ENCODE measurements around the gene LIF. TPM values are rescaled to one million over a fixed set of nuclear protein-coding genes. Genes with fewer than 3 reads are reported as not detected.

LIF gene
- total RNA-seq, 1 donor from 2014 or later: 3.8 TPM

DNA sequence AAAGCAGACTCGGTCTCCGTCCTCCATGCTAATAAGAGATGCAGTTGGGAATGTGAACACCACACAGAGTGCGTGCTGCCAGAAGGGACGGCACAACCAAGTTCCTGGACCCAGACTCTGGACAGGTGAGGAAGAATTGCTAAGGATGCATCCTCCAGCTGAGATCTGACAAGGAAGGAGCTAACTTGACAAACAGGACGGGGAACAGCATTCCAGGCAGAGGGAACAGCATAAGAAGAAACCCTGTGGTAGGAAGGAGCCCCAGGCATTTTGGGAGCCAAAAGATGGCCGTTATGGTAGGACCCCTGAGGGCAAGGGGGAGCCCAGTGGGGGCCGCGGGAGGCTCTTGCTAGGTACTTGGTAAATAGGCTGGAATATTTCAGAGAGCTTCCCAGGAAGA lies 14.1 kb upstream of the LIF start:
- Mint-ChIP-seq H3K4me3 (no peak overlapping the region), H3K9me3 (no peaks in the 10 kb centered on the region), H3K4me1 (ENCODE audit: unreplicated experiment) (peaks cover 11% of the 10 kb centered on the region), H3K27ac (no peak overlapping the region), H3K27me3 (peaks cover 7% of the 10 kb centered on the region), H3K36me3 (no peaks in the 10 kb centered on the region)
- no peak for TF ChIP-seq CTCF (conservative IDR thresholded peaks at IDR 0.05)
- no peak for DNase-seq (ENCODE audit: extremely low spot score, unreplicated experiment)

DNA sequence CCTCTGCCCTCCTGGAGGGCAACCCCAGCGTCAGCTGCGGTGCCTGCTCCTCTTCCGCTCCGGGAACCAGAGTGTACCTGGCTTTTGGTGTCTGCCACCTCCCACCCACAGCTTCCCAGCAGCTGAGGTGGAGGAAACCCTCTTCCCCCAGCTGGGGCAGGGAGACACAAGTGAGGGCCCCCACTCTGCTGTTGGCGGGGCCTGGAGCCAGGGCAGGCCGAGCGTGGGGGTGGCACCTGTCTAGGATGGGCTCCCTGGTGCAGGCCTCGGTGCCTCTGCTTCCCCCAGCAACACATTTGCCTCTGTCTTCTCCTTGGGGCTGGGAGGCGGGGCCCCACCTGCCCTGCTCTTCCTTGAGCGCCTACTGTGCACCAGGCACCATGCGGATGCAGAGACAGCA lies 13.7 kb upstream of the LIF start:
- H3K4me3 Mint-ChIP-seq: no peak overlapping the region
- no peaks in the 10 kb centered on the region for H3K36me3 Mint-ChIP-seq
- peaks cover 7% of the 10 kb centered on the region for H3K27me3 Mint-ChIP-seq
- peaks cover 11% of the 10 kb centered on the region for H3K4me1 Mint-ChIP-seq (ENCODE audit: unreplicated experiment)
- H3K27ac Mint-ChIP-seq: no peak overlapping the region
- no peak for DNase-seq (ENCODE audit: extremely low spot score, unreplicated experiment)
- TF ChIP-seq CTCF (conservative IDR thresholded peaks at IDR 0.05): no peak
- H3K9me3 Mint-ChIP-seq: no peaks in the 10 kb centered on the region

DNA sequence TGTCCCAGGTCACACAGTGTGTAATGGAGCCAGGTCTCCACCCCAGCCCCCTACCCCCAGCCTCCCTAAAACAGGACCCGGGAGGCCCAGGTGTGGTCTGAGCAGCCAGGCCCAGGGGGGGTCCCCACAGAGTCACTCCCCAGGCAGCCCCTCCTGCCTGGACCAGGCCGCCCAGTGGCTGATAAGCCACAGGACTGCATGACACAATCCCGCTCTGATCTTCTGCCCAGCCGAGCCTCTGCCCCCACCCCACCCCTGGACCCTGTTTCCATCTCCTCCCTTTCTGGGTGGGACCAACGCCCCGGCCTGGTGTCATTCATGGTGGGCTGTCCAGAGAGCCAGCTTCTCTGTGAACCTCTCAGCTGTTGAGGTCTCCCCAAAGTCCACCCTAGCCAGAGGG lies 7.8 kb upstream of the LIF start:
- H3K4me1 Mint-ChIP-seq (ENCODE audit: unreplicated experiment): peaks cover 16% of the 10 kb centered on the region
- no peaks in the 10 kb centered on the region for H3K9me3 Mint-ChIP-seq
- TF ChIP-seq CTCF (conservative IDR thresholded peaks at IDR 0.05): no peak
- H3K36me3 Mint-ChIP-seq: no peaks in the 10 kb centered on the region
- no peaks in the 10 kb centered on the region for H3K27me3 Mint-ChIP-seq
- no peak overlapping the region for H3K4me3 Mint-ChIP-seq
- no peak for DNase-seq (ENCODE audit: extremely low spot score, unreplicated experiment)
- no peak overlapping the region for H3K27ac Mint-ChIP-seq

DNA sequence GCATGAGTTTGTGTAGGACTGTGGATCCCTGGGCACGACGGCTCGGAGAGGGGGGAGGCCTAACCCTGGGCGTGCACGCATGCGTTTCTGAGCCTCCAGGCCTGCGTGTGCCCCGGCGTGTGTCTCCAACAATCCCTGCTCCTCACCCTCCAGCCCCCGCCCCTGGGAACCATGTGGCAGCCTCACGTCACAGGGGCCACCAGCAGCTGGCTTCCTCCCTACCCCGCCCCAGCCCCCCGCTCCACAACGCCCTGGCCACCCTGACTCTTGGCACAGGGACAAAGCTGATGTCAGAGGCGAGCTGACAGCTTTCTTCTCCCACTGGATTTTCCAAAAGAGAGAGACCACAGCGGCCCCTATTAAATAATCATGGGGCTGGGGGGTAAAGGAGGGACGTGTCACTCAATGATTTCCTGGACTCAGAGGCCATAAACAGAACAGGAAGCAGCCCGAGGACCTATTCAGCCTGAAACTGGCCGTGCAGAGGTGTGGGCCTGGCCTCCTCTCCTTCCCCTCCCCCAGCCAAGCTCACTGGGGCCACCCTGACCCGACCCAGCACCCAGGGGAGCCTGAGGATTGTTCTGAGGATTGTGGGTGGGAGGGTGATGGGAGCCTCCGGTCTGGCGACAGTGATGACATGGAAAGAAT lies 6.8 kb upstream of the LIF start:
- H3K4me1 Mint-ChIP-seq (ENCODE audit: unreplicated experiment): peaks cover 20% of the 10 kb centered on the region
- no peak for DNase-seq (ENCODE audit: extremely low spot score, unreplicated experiment)
- peaks cover 3% of the 10 kb centered on the region for H3K27me3 Mint-ChIP-seq
- H3K27ac Mint-ChIP-seq: peak overlapping the region; percentile 35
- H3K9me3 Mint-ChIP-seq: no peaks in the 10 kb centered on the region
- no peaks in the 10 kb centered on the region for H3K36me3 Mint-ChIP-seq
- peak overlapping the region; percentile 49 for H3K4me3 Mint-ChIP-seq
- no peak for TF ChIP-seq CTCF (conservative IDR thresholded peaks at IDR 0.05)

DNA sequence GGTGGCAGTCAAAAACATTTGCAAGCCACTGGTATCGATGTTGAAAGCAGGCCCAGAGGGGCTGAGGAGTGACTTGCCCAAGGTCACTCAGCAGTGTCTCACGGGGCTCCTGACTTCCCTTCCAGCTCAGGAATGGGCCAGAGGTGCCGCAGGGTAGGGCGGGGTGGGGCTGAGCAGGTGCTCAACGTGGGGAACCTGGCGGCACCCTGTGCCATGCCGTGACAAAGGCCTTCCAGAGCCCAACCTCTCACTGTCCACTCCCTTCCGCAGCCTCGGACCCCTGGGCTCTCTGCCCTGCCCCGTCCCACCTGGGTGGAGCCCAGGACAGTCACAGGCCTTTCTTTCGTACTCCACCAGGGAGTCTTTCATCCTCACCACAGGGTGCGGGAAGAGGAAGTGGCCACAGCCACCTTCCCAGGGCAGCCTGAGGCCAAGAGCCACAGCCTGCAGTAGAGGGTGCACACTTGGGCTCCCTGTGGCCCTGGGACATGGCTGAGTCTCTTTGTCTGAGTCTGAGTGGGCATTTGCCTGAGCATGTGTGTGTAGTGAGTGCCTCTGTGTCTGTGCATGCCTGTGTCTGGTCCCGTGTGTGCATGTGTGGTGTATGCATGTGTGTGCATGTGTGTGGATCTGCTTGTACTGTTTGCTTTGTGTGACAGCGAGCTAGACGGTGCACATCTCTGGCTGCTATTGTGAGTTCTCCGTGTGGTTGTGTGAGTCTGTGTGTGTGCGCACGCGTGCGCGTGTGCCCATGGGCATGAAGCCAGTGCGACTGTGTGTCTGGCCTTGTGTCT lies 6.0 kb upstream of the LIF start:
- Mint-ChIP-seq H3K36me3 (no peaks in the 10 kb centered on the region), H3K27ac (peak overlapping the region; percentile 35), H3K27me3 (peaks cover 6% of the 10 kb centered on the region), H3K4me3 (peak overlapping the region; percentile 49), H3K4me1 (ENCODE audit: unreplicated experiment) (peaks cover 25% of the 10 kb centered on the region), H3K9me3 (no peaks in the 10 kb centered on the region)
- no peak for TF ChIP-seq CTCF (conservative IDR thresholded peaks at IDR 0.05)
- DNase-seq (ENCODE audit: extremely low spot score, unreplicated experiment): no peak

Data from type B pancreatic cell (in vitro differentiated cells).